Cerebellar nuclear complex (tissue), 1 donor: ENCODE results near the gene COX7A2L.
"Not testable (repeated sequence)": the region's sequence is repeated elsewhere in the genome, so short reads cannot be mapped to it uniquely, and the experiment has no call there.

ENCODE experiments used
- DNase-seq, 2 experiments: peaks; one replicate each; lab custom pipeline; 2025; lab: John Stamatoyannopoulos, UW

The COX7A2L gene

GRCh38 chr2:42360890-42361727 lies at the start of gene COX7A2L:
Gene COX7A2L (minus strand): TSS chr2:42361217. CDS start chr2:42361161, 56 bp downstream.
- DNase-seq, result peak; percentile 88 to 95

DNA sequence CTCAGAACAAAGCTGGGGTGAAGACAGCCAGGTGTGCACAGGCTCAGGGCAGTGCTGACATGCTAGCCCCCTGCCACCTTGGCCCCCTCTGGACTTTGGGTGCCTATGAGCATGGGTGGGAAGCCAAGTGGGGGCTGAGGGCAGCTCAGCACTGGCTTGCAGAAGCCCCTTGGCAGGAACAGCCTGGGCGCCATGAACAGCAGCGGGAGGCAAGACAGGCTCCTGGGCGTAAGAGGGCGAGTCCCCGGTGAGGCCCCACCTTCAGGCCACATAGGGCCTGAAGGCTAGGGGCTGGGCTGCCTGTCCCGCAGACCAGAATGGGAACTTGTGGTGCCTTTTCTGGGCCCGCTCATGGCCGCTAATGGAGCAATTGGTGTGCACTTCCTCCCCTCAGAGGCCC lies 47.0 kb upstream of the COX7A2L start:
- DNase-seq, result no peak

DNA sequence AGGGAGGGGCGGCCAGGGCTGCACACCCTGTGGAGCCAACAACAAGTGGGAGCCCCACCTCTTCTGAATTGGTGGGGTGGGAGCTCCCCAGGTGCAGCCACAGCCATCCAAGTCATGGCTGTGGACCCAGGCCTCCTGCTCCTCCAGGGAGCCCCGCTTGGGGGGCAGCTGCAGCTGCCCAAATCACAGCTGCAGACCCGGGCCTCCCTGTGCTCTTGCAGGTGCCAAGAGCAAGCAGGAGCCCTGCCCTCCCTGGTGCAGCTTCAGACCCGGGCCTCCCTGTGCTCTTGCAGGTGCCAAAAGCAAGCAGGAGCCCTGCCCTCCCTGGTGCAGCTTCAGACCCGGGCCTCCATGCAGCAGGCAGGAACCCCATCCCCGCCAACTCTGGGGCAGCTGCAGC lies 46.5 kb upstream of the COX7A2L start:
- DNase-seq, result no peak

DNA sequence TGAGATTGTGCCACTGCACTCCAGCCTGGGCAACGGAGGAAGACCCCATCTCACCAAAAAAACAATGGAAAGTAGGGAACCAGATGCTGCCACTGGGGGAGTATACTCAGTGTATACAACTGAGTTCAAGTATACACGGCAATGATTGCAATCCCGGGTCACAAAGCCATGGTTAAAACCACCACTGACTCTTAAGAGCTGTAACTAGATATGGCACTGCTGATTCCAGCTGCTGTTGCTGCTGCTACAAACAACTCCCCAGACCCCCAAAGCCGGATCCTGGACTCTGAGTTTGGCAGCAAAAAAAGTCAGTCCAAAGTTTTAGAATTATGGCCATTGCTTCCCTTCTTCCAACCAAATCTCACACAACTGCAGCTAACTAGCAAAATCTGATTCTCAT lies 43.7 kb upstream of the COX7A2L start:
- DNase-seq, result no peak

- DNase-seq, result no peak
Observed at GRCh38 chr2:42401773-42402172, 40.8 kb upstream of the COX7A2L start.

- DNase-seq, result not testable (repeated sequence)
Observed at GRCh38 chr2:42398052-42398451, 37.0 kb upstream of the COX7A2L start.

GRCh38 chr2:42393320-42393719 lies 32.3 kb upstream of the COX7A2L start:
- DNase-seq, result not testable (repeated sequence)

DNA sequence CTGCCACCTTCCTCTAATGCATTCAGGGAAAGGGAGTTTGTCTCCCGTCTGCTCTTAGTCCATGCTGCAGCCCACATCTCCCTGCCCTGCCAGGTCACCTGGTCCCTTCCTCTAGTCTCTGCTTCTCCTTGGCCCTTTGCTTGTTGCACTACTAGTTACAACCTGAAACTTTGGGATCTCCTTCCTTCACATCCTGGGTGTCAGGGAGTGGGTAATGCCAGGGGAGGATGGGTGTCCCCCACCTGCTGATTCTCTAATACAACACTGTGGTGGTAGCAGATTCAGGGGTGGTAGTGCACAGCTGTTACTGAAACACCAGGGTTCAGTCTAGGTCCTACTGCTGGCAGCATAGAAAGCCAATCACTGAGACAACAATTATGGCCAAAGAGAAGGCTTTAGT lies 31.2 kb upstream of the COX7A2L start:
- no peak for DNase-seq

DNA sequence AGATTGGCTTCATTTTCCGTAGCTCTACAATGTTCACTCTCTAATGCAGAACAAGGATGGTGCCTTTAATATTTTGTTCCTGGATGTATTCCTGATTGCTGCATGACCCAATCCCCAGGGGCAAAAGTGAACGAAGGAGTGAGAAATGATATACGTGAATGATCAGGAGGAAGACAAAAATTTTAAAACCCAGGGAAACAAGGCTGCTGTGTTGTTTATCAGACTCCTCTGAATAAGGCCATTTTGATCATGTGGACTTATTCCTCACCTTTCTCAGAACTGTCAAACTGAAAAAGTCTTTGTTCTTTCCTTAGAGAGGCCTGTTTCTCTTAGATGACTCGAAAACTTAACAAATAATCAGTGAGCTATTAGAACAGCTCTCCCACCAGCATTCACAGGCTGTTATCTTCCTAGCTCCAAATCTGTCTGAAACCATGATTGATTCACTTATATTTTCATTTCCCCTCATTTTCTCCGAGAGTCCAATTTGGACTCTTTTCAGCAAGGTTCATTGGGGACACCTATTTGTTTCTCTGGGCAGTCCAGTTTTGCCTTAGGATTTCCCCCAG lies 29.5 kb upstream of the COX7A2L start:
- no peak for DNase-seq

GRCh38 chr2:42386682-42387081 lies 25.7 kb upstream of the COX7A2L start:
- DNase-seq, result no peak

- no peak for DNase-seq
Observed at GRCh38 chr2:42385225-42385624, 24.2 kb upstream of the COX7A2L start.

GRCh38 chr2:42383855-42384530 lies 23.0 kb upstream of the COX7A2L start:
- no peak for DNase-seq

DNA sequence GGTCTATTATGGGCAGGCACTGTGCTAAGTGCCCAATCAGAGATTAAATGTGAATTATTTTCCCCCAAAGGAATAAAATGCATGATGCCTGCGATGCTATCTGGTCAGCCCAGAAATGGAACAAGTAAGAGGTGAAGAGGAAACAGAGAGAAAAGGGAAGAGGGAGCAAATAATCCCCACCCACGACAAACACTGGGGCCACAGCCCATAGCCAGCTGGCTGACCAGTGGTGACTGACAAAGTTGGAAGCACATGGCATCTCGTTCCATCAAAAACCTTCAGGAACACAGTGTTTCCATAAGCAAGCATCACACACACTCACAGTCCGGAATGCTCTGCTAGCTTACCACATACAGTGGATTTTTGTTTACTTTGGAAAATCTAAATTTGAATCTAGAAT lies 21.1 kb upstream of the COX7A2L start:
- no peak for DNase-seq

GRCh38 chr2:42380026-42380425 lies 19.0 kb upstream of the COX7A2L start:
- not testable (repeated sequence) for DNase-seq

DNA sequence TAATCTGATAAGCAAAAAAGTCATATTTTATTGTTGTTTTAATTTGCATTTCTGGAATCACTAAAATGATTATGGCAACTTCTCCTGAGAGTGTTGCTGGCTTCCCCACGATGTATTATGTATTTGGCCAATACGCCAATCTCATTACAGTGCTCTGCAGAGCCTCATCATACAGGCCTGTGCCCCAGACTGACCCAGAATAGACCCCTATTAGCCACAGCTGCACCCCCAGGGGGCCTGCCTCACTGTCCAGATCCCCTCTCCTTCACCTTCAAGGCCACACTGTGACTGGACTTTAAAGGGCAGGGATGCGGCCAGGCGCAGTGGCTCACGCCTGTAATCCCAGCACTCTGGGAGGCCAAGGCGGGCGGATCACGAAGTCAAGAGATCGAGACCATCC lies 17.4 kb upstream of the COX7A2L start:
- no peak for DNase-seq

DNA sequence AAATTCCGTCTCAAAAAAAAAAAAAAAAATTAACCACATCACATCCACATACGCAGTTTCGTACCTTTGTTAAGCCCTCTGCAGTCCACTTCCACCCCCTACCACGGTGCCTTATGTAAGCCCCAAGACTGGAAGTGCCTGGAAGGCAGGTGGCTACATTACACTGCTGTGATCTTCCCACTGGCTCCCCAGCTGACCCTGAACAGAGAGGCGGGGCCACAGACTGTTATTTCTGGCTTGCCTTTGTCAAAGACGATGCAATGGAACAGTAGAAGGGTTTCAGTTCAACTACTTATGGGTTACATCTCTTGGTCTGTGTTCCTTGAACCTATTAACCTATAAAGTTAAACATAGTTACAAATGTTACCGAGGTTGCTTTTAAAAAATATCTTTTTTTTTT lies 15.7 kb upstream of the COX7A2L start:
- DNase-seq, result no peak

DNA sequence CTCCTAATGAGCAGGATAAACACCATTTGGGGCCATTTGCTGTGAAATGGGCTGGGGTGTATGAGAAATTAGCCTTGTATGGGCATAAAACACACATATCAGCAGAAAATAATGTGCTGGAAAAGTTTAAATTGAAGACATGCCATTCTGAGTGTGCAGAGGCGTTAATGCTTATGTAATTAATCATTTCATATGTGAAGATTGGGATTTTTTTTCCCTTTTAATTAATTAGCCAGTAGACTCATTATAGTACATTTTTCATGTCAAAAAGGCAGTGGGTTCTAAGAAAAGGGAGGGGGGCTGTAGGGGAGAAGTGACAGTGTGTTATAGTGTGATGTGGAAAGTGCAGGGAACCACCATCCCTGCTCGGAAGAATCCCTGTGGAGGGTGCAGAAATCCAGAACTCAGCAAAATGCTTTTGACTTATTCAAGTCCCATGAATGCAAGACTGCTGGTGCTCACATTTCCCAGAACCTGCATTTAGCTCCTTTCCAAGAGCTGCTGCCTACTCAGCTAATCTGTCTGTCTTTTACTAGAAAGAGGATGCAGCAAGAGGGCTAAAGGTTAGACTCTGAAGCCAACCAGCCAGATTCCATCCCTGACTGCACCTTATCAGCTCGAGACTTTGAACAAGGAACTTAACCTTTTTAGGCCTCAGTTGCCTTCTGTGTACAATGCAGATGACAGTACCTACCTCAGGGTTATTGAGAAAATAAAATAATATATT lies 11.6 kb upstream of the COX7A2L start:
- DNase-seq, result no peak

DNA sequence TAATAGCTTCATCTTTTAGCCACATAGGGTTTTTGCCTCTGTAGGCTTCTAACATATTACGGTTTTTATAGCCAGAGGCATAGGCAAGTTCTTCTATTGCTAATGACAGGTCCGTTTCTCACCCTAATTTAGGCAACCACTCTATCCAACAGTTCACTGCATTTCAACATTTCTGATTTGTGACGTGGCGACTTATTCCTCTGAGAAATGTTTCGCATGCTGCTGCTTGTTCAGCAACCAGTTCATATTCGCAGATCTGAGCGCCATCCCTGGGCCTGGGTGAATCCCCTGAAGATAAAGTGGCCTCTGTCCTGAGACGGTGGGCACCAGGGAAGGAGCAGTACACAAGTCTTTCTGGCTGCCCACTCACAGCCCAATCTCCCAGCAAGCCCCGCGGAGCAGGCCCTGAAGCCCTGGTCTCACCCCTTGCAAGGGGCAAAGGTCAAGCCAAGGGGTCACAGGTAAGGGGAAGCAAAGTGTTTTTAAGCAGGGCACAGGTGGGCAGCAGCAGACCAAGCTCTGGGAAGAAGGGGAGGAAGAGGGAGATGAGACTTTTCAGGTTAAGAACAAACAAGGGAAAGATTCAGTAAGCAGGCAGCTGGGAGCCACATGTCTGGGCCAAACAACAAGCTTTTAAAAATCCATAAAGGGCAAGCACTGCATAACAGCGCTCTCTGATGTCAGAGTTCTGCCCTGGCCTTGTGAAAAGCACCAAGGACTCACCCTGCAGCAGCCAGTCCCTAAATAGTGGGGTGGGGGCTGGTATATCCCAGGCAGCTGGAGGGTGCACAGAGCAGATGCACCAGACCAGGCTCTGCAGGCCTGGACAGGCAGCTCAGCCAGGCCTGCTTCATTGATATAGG lies 10.8 kb upstream of the COX7A2L start:
- DNase-seq, result no peak

DNA sequence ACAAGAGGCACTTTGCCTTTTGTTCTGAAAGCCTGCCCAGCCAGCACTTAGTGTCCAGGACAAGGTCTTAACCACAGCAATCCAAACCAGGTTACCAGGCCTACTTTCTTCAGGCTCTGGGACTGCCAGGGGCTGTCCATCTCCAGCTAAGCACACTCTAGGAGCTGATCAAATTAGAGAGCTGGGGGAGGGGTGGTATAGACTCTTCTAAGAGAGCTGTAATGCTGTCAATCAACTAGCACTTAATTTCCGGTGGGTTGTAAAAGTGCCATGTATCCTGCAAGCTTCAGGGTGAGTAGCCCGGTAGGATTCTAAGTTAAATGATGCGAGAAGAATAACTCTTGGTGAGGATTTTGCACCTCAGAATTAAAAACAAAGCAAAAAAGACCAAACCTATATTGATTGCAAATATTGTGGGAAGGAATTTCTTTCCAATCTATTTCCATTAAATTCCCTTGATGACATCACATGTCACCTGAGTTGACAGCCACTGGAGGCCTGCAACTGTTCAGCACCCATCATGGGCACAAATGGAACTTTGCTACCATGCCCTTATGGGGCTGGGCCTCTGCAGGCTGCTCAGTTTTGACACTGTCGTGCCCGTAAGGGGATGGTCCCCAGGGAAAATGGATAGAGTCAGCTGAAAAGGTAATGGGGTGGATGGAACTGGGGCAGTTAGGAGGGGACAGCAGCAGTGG lies 8.7 kb upstream of the COX7A2L start:
- DNase-seq, result no peak

DNA sequence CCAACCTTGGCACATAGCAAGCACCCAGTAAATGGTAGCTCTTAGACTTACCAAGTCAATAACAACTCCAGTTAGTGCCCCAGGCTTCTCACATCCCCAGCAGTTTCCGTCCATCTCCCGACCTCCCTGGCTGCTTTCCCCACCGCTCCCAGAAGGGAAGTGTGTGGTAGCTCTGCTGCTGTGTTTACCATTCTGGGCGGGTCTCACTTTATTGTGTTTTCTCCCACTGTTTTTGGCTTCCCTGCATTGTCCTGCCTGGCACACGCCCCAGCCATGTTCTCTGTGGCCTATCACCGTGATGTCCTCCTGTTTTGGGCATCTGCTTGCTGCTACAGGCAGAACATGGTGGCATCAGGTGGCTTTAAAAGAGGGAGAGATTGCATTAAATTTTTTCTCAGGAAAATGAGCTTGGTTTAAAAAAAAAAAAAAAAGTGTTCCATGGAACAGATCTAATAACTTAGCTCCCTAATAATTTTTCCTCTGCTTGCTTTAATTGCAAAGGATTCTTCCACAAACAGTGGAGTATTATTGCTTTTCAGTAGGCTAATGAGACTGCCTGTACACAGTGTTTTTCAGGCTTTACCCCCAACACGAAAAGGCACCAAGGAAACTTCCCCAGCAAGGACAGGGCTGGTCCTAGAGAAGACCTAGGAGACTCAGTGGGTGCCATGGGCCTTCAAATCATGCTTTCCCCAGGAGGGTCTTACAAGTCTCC lies 8.0 kb upstream of the COX7A2L start:
- peak in 1 of 2 experiments; percentile 45 for DNase-seq
